Mesendoderm (in vitro differentiated cells): ENCODE measurements around the gene PGPEP1.
"Not testable (repeated sequence)": the region's sequence is repeated elsewhere in the genome, so short reads cannot be mapped to it uniquely, and the experiment has no call there.

Experiments
- DNase-seq: peaks from one replicate; pipeline ENCODE4 v3.0.0; 2013
- H2AK5ac ChIP-seq: 2 replicates; pipeline ENCODE4 v1.6.1; 2013; ENCODE audit warnings: low read length, inconsistent platforms
- H2BK120ac ChIP-seq: 2 replicates; pipeline ENCODE4 v1.6.1; 2013; ENCODE audit warnings: low read depth, mild to moderate bottlenecking, low read length, moderate library complexity, mixed read lengths
- H2BK15ac ChIP-seq: replicated peaks from 2 replicates; pipeline ENCODE4 v1.6.1; 2013; ENCODE audit warnings: low read depth, mild to moderate bottlenecking, moderate library complexity
- H2BK5ac ChIP-seq: 2 replicates; pipeline ENCODE4 v1.6.1; 2013; ENCODE audit warnings: low read length, inconsistent platforms
- H3K18ac ChIP-seq: 2 replicates; pipeline ENCODE4 v1.6.1; 2013; ENCODE audit warnings: mild to moderate bottlenecking, low read length, mixed read lengths
- H3K23ac ChIP-seq: one replicate; pipeline ENCODE4 v1.6.1; 2013; ENCODE audit warnings: low read length
- H3K27ac ChIP-seq: 2 replicates; pipeline ENCODE4 v1.5.1; 2013; ENCODE audit warnings: low read depth, mild to moderate bottlenecking, inconsistent platforms, low read length, moderate library complexity
- H3K27me3 ChIP-seq: 2 replicates; pipeline ENCODE4 v1.6.1; 2013; ENCODE audit warnings: low read length, control low read depth, mild to moderate bottlenecking, inconsistent platforms; ENCODE audit not compliant: insufficient read depth, poor library complexity
- H3K36me3 ChIP-seq: 2 replicates; pipeline ENCODE4 v1.6.1; 2013; ENCODE audit warnings: low read length, inconsistent platforms; ENCODE audit not compliant: control insufficient read depth, insufficient read depth
- H3K4ac ChIP-seq: one replicate; pipeline ENCODE4 v1.6.1; 2013; ENCODE audit warnings: low read depth, mild to moderate bottlenecking, low read length, moderate library complexity
- H3K4me1 ChIP-seq: 2 replicates; pipeline ENCODE4 v1.6.1; 2013; ENCODE audit warnings: low read depth, low read length, inconsistent platforms; ENCODE audit not compliant: control insufficient read depth
- H3K4me2 ChIP-seq: 2 replicates; pipeline ENCODE4 v1.6.1; 2013; ENCODE audit warnings: low read length
- H3K4me3 ChIP-seq: 2 replicates; pipeline ENCODE4 v1.5.1; 2013; ENCODE audit warnings: mild to moderate bottlenecking, low read length
- H3K56ac ChIP-seq: one replicate; pipeline ENCODE4 v1.6.1; 2013; ENCODE audit warnings: low read length
- H3K79me1 ChIP-seq: 2 replicates; pipeline ENCODE4 v1.6.1; 2013; ENCODE audit warnings: low read length, inconsistent platforms
- H3K79me2 ChIP-seq: 2 replicates; pipeline ENCODE4 v1.6.1; 2013; ENCODE audit warnings: mild to moderate bottlenecking, low read length; ENCODE audit not compliant: control insufficient read depth, insufficient read depth
- H3K9ac ChIP-seq: 2 replicates; pipeline ENCODE4 v1.6.1; 2013; ENCODE audit warnings: low read length, inconsistent platforms
- H4K5ac ChIP-seq: one replicate; pipeline ENCODE4 v1.6.1; 2013; ENCODE audit warnings: low read length
- H4K8ac ChIP-seq: one replicate; pipeline ENCODE4 v1.6.1; 2013; ENCODE audit warnings: low read depth, mild to moderate bottlenecking, control low read depth, low read length, moderate library complexity
- WGBS: extraction: QIAGEN DNeasy Blood & Tissue Kit; methylation state at CpG from one replicate; pipeline ENCODE4 v1.1.7; 2013; ENCODE audit warnings: low lambda C conversion rate, missing lambda C conversion rate; ENCODE audit not compliant: insufficient coverage; ENCODE audit errors: extremely low coverage; 5-methylcytosine and 5-hydroxymethylcytosine counted together

Gene PGPEP1

GRCh38 chr19:18373892-18374629 is 33.7 kb downstream of the PGPEP1 start:
- no peaks in the 10 kb centered on the region for H3K27me3 ChIP-seq
- no peaks in the 10 kb centered on the region for H3K36me3 ChIP-seq
- DNase-seq = peak; percentile 99
- H2BK120ac ChIP-seq = peak overlapping the region; percentile 95
- H3K56ac ChIP-seq = peak overlapping the region; percentile 90
- no peaks in the 10 kb centered on the region for H3K79me2 ChIP-seq
- no peak overlapping the region for H3K23ac ChIP-seq
- no peaks in the 10 kb centered on the region for H3K79me1 ChIP-seq
- peak overlapping the region; percentile 94 for H3K18ac ChIP-seq
- H2BK15ac ChIP-seq = no peak overlapping the region
- H3K4ac ChIP-seq = peak overlapping the region; percentile 98
- H3K4me3 ChIP-seq = no peak overlapping the region
- H2AK5ac ChIP-seq = peak overlapping the region; percentile 75
- peak overlapping the region; percentile 57 for H3K9ac ChIP-seq
- peaks cover 9% of the 10 kb centered on the region for H3K4me1 ChIP-seq
- WGBS = no CpG with 5 or more reads among the region's 17 CpGs
- peak overlapping the region; percentile 89 for H3K27ac ChIP-seq
- peak overlapping the region; percentile 94 for H4K5ac ChIP-seq
- no peak overlapping the region for H3K4me2 ChIP-seq
- H4K8ac ChIP-seq = no peak overlapping the region
- peak overlapping the region; percentile 96 for H2BK5ac ChIP-seq

- Histone ChIP-seq H4K5ac (no peak overlapping the region), H3K56ac (no peak overlapping the region), H3K4me3 (no peak overlapping the region), H3K27me3 (no peaks in the 10 kb centered on the region), H3K23ac (no peak overlapping the region), H2BK15ac (no peak overlapping the region), H3K79me1 (no peaks in the 10 kb centered on the region), H3K27ac (no peak overlapping the region), H3K36me3 (no peaks in the 10 kb centered on the region), H3K4ac (no peak overlapping the region), H2BK120ac (no peak overlapping the region), H4K8ac (no peak overlapping the region), H2AK5ac (no peak overlapping the region), H3K9ac (no peak overlapping the region), H3K4me2 (no peak overlapping the region), H3K18ac (no peak overlapping the region), H3K79me2 (no peaks in the 10 kb centered on the region), H2BK5ac (no peak overlapping the region), H3K4me1 (peaks cover 9% of the 10 kb centered on the region)
- no peak for DNase-seq
- no CpG with 5 or more reads among the region's 6 CpGs for WGBS
Observed at GRCh38 chr19:18377026-18377425, 36.6 kb downstream of the PGPEP1 start.

GRCh38 chr19:18379803-18380747 is 39.7 kb downstream of the PGPEP1 start:
- H3K27ac ChIP-seq = peak overlapping the region; percentile 22
- no CpG with 5 or more reads among the region's 22 CpGs for WGBS
- peak; percentile 83 for DNase-seq

GRCh38 chr19:18380843-18381242 is 40.4 kb downstream of the PGPEP1 start:
- Histone ChIP-seq H3K56ac (no peak overlapping the region), H3K79me2 (no peaks in the 10 kb centered on the region), H2BK5ac (no peak overlapping the region), H2BK15ac (no peak overlapping the region), H3K27ac (no peak overlapping the region), H3K27me3 (no peaks in the 10 kb centered on the region), H3K36me3 (no peaks in the 10 kb centered on the region), H4K8ac (no peak overlapping the region), H3K4me3 (no peak overlapping the region), H3K4me1 (no peaks in the 10 kb centered on the region), H2BK120ac (no peak overlapping the region), H4K5ac (no peak overlapping the region), H3K4ac (no peak overlapping the region), H3K79me1 (no peaks in the 10 kb centered on the region), H3K18ac (no peak overlapping the region), H2AK5ac (no peak overlapping the region), H3K23ac (no peak overlapping the region), H3K9ac (no peak overlapping the region), H3K4me2 (no peak overlapping the region)
- no CpG with 5 or more reads among the region's 3 CpGs for WGBS
- DNase-seq = no peak

More at GRCh38 chr19:18379803-18380747, 39.7 kb downstream of the PGPEP1 start:
- no peak overlapping the region for H4K5ac ChIP-seq
- H2AK5ac ChIP-seq = peak overlapping the region; percentile 38
- no peak overlapping the region for H3K9ac ChIP-seq
- no peaks in the 10 kb centered on the region for H3K79me2 ChIP-seq
- H3K56ac ChIP-seq = peak overlapping the region; percentile 64
- no peaks in the 10 kb centered on the region for H3K27me3 ChIP-seq
- no peak overlapping the region for H2BK15ac ChIP-seq
- H3K4me1 ChIP-seq = no peaks in the 10 kb centered on the region
- no peak overlapping the region for H4K8ac ChIP-seq
- no peaks in the 10 kb centered on the region for H3K36me3 ChIP-seq
- H2BK5ac ChIP-seq = no peak overlapping the region
- no peak overlapping the region for H3K4ac ChIP-seq
- no peak overlapping the region for H3K18ac ChIP-seq
- peak overlapping the region; percentile 45 for H2BK120ac ChIP-seq
- no peaks in the 10 kb centered on the region for H3K79me1 ChIP-seq
- no peak overlapping the region for H3K4me2 ChIP-seq
- no peak overlapping the region for H3K23ac ChIP-seq
- H3K4me3 ChIP-seq = no peak overlapping the region

- not testable (repeated sequence) for H3K4me3 ChIP-seq, H2BK15ac ChIP-seq, H2AK5ac ChIP-seq, H3K27ac ChIP-seq, H3K79me2 ChIP-seq, H3K4me1 ChIP-seq, DNase-seq, H3K56ac ChIP-seq, H3K36me3 ChIP-seq, H3K23ac ChIP-seq, H3K27me3 ChIP-seq, H3K4me2 ChIP-seq, H4K5ac ChIP-seq, H3K79me1 ChIP-seq, H3K18ac ChIP-seq, H3K9ac ChIP-seq, H2BK120ac ChIP-seq, H4K8ac ChIP-seq, H3K4ac ChIP-seq, H2BK5ac ChIP-seq
- WGBS = no CpG with 5 or more reads among the region's 11 CpGs
Observed at GRCh38 chr19:18383622-18384021, 43.2 kb downstream of the PGPEP1 start.
